ENCODE measurements around the gene THUMPD1. TPM values are rescaled to one million over a fixed set of nuclear protein-coding genes. Genes with fewer than 3 reads are reported as not detected.
"Not testable (repeated sequence)": the region's sequence is repeated elsewhere in the genome, so short reads cannot be mapped to it uniquely, and the experiment has no call there.

Gene THUMPD1
- total and polyA plus RNA-seq, 9 donors: 22.5 to 38.6 (median 31.0) TPM

DNA sequence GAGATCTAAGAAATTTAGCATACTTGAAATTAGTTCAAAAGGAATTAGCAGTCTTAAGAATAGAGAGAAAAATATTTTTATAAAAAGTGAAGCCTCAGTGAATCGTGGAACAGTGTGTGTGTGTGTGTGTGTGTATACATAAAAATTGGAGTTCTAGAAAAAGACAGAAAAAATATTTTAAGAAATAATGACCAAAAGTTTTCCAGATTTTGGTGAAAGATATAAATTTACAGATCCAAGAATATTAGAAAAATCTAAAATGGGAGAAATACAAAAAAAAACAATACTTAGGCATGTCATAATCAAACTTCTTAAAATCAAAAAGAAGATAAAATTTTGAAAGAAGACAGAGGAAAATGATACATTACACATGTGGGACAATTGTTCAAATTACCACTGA, 35.6 kb downstream of the THUMPD1 start:
- no CpG with 5 or more reads among the region's 1 CpG for WGBS (ENCODE audit: insufficient coverage)
- not testable (repeated sequence) for H3K36me3 ChIP-seq (ENCODE audit: control insufficient read depth, insufficient read depth, low read length); H3K27me3 ChIP-seq (ENCODE audit: control insufficient read depth, insufficient read depth, low read length)

GRCh38 chr16:20704281-20704680, 37.3 kb downstream of the THUMPD1 start:
- H3K4me3 ChIP-seq (ENCODE audit: low read length): no peak overlapping the region

More for the DNA sequence above, 35.6 kb downstream of the THUMPD1 start:
- not testable (repeated sequence) for H3K4me3 ChIP-seq (ENCODE audit: low read length); H3K9me3 ChIP-seq (replicated peaks; ENCODE audit: control insufficient read depth, low read depth, low read length); DNase-seq; H3K4me1 ChIP-seq (ENCODE audit: control insufficient read depth, insufficient read depth, low read length); H3K27ac ChIP-seq (ENCODE audit: low read length)

DNA sequence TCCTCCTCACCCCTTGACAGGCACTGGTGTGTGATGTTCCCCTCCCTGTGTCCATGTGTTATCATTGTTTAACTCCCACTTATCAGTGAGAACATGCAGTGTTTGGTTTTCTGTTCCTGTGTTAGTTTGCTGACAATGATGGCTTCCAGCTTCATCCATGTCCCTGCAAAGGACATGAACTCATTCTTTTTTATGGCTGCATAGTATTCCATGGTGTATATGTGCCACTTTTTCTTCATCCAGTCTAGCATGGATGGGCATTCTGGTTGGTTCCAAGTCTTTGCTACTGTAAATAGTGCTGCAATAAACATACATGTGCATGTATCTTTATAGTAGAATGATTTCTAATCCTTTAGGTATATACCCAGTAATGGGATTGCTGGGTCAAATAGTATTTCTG, 39.9 kb downstream of the THUMPD1 start:
- H3K4me1 ChIP-seq (ENCODE audit: control insufficient read depth, insufficient read depth, low read length); H3K9me3 ChIP-seq (replicated peaks; ENCODE audit: control insufficient read depth, low read depth, low read length); H3K36me3 ChIP-seq (ENCODE audit: control insufficient read depth, insufficient read depth, low read length); H3K27me3 ChIP-seq (ENCODE audit: control insufficient read depth, insufficient read depth, low read length); H3K4me3 ChIP-seq (ENCODE audit: low read length); DNase-seq; H3K27ac ChIP-seq (ENCODE audit: low read length): not testable (repeated sequence)

More at GRCh38 chr16:20704281-20704680, 37.3 kb downstream of the THUMPD1 start:
- Histone ChIP-seq H3K4me1 (ENCODE audit: control insufficient read depth, insufficient read depth, low read length) (no peaks in the 10 kb centered on the region), H3K27ac (ENCODE audit: low read length) (no peak overlapping the region), H3K27me3 (ENCODE audit: control insufficient read depth, insufficient read depth, low read length) (no peaks in the 10 kb centered on the region), H3K36me3 (ENCODE audit: control insufficient read depth, insufficient read depth, low read length) (no peaks in the 10 kb centered on the region), H3K9me3 (replicated peaks; ENCODE audit: control insufficient read depth, low read depth, low read length) (no peaks in the 10 kb centered on the region)
- DNase-seq: no peak
- WGBS (ENCODE audit: insufficient coverage): 100% methylated on average over 1 of the region's 3 CpGs

DNA sequence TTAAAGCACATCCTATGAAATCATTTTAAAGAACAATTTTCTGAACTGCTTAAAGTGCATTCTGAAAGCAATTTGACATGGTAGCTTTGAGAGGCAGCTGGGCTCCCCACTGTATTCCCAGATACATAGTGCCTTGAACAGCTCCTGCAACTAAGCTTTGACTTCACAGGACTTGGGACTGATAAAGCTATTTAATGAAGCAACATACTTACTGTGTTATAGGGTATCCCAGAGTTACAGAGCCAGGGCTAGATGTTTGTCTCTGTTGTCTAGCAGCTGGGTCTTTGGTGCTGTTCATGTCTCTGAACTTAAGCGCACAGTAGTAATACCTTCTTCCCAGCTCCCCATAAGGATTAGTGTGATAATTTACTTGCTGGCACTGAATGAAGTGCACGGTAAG, 45.0 kb downstream of the THUMPD1 start:
- Histone ChIP-seq H3K27me3 (ENCODE audit: control insufficient read depth, insufficient read depth, low read length) (no peaks in the 10 kb centered on the region), H3K4me1 (ENCODE audit: control insufficient read depth, insufficient read depth, low read length) (no peaks in the 10 kb centered on the region), H3K36me3 (ENCODE audit: control insufficient read depth, insufficient read depth, low read length) (no peaks in the 10 kb centered on the region), H3K27ac (ENCODE audit: low read length) (no peak overlapping the region), H3K9me3 (replicated peaks; ENCODE audit: control insufficient read depth, low read depth, low read length) (no peaks in the 10 kb centered on the region), H3K4me3 (ENCODE audit: low read length) (no peak overlapping the region)
- WGBS (ENCODE audit: insufficient coverage): no CpG with 5 or more reads among the region's 2 CpGs
- no peak for DNase-seq

DNA sequence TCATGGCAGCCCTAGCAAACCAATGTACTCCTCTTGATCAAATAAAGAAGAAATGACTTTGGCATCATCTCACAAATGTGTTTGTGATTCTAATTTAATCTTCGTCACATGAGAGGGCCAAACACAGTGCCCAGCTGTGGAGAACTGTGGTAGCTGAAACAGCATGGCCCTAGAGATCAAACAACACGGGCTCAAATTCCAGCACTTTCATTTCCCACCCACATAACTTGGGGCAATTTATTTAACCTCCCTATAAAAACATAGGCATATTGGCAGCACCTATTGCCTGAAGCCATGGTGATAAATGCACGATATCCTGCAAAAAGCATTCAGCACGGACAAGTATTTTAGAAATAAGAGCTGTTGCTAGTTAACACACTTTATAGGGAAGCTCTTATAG, 46.6 kb downstream of the THUMPD1 start:
- 57% methylated on average over 1 of the region's 4 CpGs for WGBS (ENCODE audit: insufficient coverage)
- no peaks in the 10 kb centered on the region for H3K4me1 ChIP-seq (ENCODE audit: control insufficient read depth, insufficient read depth, low read length)
- no peaks in the 10 kb centered on the region for H3K27me3 ChIP-seq (ENCODE audit: control insufficient read depth, insufficient read depth, low read length)
- H3K27ac ChIP-seq (ENCODE audit: low read length): no peak overlapping the region
- DNase-seq: no peak
- no peaks in the 10 kb centered on the region for H3K36me3 ChIP-seq (ENCODE audit: control insufficient read depth, insufficient read depth, low read length)
- H3K9me3 ChIP-seq (replicated peaks; ENCODE audit: control insufficient read depth, low read depth, low read length): no peaks in the 10 kb centered on the region
- no peak overlapping the region for H3K4me3 ChIP-seq (ENCODE audit: low read length)

DNA sequence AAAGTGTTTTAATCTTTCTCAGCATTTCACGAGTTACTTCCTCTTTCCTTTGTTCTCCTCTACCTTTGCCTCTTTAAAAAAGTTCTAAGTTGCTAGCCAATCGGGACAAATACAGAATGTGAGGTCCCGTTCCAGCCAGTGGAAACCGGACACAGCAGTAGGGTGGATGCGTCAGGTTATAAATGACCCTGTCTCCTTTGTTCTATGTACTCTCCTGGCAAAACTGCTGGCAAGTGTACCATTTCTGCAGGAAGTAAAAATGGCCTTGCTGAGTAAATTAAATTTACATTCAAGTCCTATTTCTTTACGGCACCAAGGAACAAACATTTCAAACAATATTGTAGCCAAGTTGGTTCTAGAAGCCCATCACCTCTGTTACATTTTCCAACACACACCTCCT, 47.5 kb downstream of the THUMPD1 start:
- H3K9me3 ChIP-seq (replicated peaks; ENCODE audit: control insufficient read depth, low read depth, low read length); DNase-seq; H3K36me3 ChIP-seq (ENCODE audit: control insufficient read depth, insufficient read depth, low read length); H3K4me3 ChIP-seq (ENCODE audit: low read length); H3K27me3 ChIP-seq (ENCODE audit: control insufficient read depth, insufficient read depth, low read length); H3K4me1 ChIP-seq (ENCODE audit: control insufficient read depth, insufficient read depth, low read length); H3K27ac ChIP-seq (ENCODE audit: low read length): not testable (repeated sequence)
- WGBS (ENCODE audit: insufficient coverage): 73% methylated on average over 3 of the region's 6 CpGs

GRCh38 chr16:20689668-20690067, 52.0 kb downstream of the THUMPD1 start:
- Histone ChIP-seq H3K9me3 (replicated peaks; ENCODE audit: control insufficient read depth, low read depth, low read length) (no peaks in the 10 kb centered on the region), H3K4me1 (ENCODE audit: control insufficient read depth, insufficient read depth, low read length) (no peaks in the 10 kb centered on the region), H3K36me3 (ENCODE audit: control insufficient read depth, insufficient read depth, low read length) (no peaks in the 10 kb centered on the region), H3K4me3 (ENCODE audit: low read length) (no peak overlapping the region), H3K27me3 (ENCODE audit: control insufficient read depth, insufficient read depth, low read length) (no peaks in the 10 kb centered on the region), H3K27ac (ENCODE audit: low read length) (no peak overlapping the region)
- DNase-seq: no peak

GRCh38 chr16:20683812-20684211, 57.8 kb downstream of the THUMPD1 start:
- Histone ChIP-seq H3K4me1 (ENCODE audit: control insufficient read depth, insufficient read depth, low read length) (no peaks in the 10 kb centered on the region), H3K27me3 (ENCODE audit: control insufficient read depth, insufficient read depth, low read length) (no peaks in the 10 kb centered on the region), H3K4me3 (ENCODE audit: low read length) (no peak overlapping the region), H3K36me3 (ENCODE audit: control insufficient read depth, insufficient read depth, low read length) (no peaks in the 10 kb centered on the region), H3K27ac (ENCODE audit: low read length) (no peak overlapping the region), H3K9me3 (replicated peaks; ENCODE audit: control insufficient read depth, low read depth, low read length) (no peaks in the 10 kb centered on the region)
- no peak for DNase-seq
- no CpG with 5 or more reads among the region's 1 CpG for WGBS (ENCODE audit: insufficient coverage)

Other genes with a start within 250 kb of the THUMPD1 start
- 0.18 TPM for gene ACSM2B, start 165.5 kb downstream of the THUMPD1 start, total RNA-seq
- gene ACSM2B, start 165.5 kb downstream of the THUMPD1 start, polyA plus RNA-seq (ENCODE audit: insufficient read depth in 1 of 8, insufficient read length in 8 of 8, low replicate concordance in 1 of 8): 1 to 10 TPM in 1 of 8 donors, under 1 TPM in 7; 0.11 to 1.1 (median 0.55) TPM
- 0.04 TPM for gene ACSM1, start 44.1 kb downstream of the THUMPD1 start, total RNA-seq
- gene ACSM1, start 44.1 kb downstream of the THUMPD1 start, polyA plus RNA-seq (ENCODE audit: insufficient read depth in 1 of 8, insufficient read length in 8 of 8, low replicate concordance in 1 of 8): under 1 TPM in 3 of 8 donors, not detected in 5; 0.10 to 0.20 (median 0.16) TPM
- 1.5 TPM for gene ACSM3, start 22.2 kb upstream of the THUMPD1 start, total RNA-seq
- 1 to 10 TPM; 1.8 to 3.4 (median 2.8) TPM for gene ACSM3, start 22.2 kb upstream of the THUMPD1 start, polyA plus RNA-seq (ENCODE audit: insufficient read depth in 1 of 8, insufficient read length in 8 of 8, low replicate concordance in 1 of 8)
- 16.2 TPM for gene ERI2, start 64.7 kb upstream of the THUMPD1 start, total RNA-seq
- 10 to 100 TPM; 13.0 to 17.5 (median 15.2) TPM for gene ERI2, start 64.7 kb upstream of the THUMPD1 start, polyA plus RNA-seq (ENCODE audit: insufficient read depth in 1 of 8, insufficient read length in 8 of 8, low replicate concordance in 1 of 8)
- gene REXO5, start 64.7 kb upstream of the THUMPD1 start, total RNA-seq: 5.5 TPM
- 1 to 10 TPM; 3.8 to 5.7 (median 4.6) TPM for gene REXO5, start 64.7 kb upstream of the THUMPD1 start, polyA plus RNA-seq (ENCODE audit: insufficient read depth in 1 of 8, insufficient read length in 8 of 8, low replicate concordance in 1 of 8)
- 7.8 TPM for gene DCUN1D3, start 158.5 kb upstream of the THUMPD1 start, total RNA-seq
- gene DCUN1D3, start 158.5 kb upstream of the THUMPD1 start, polyA plus RNA-seq (ENCODE audit: insufficient read depth in 1 of 8, insufficient read length in 8 of 8, low replicate concordance in 1 of 8): 1 to 10 TPM; 4.3 to 6.5 (median 4.9) TPM
- 22.5 TPM for gene LYRM1, start 159.0 kb upstream of the THUMPD1 start, total RNA-seq
- gene LYRM1, start 159.0 kb upstream of the THUMPD1 start, polyA plus RNA-seq (ENCODE audit: insufficient read depth in 1 of 8, insufficient read length in 8 of 8, low replicate concordance in 1 of 8): 10 to 100 TPM; 17.1 to 22.8 (median 19.8) TPM